SK-N-MC (cell line): Measurements from ENCODE around the gene ANK3.

Experiments
- EZH2 ChIP-seq: fragments of 200-600 bp; sonication (generic); IDR thresholded peaks from one replicate; pipeline ENCODE4 v1.6.1; 2017; ENCODE audit warnings: antibody characterized with exemption
- FOXP2 ChIP-seq: optimal IDR thresholded peaks from 2 replicates; pipeline ENCODE3; 2011; ENCODE audit warnings: mild to moderate bottlenecking, moderate library complexity; ENCODE audit not compliant: insufficient read depth; ENCODE audit errors: extremely low read length, control extremely low read depth
- POLR2AphosphoS5 ChIP-seq: IDR thresholded peaks from 2 replicates; pipeline ENCODE4 v1.6.1; 2012; ENCODE audit warnings: mild to moderate bottlenecking, low read depth, low read length, borderline replicate concordance

DNA sequence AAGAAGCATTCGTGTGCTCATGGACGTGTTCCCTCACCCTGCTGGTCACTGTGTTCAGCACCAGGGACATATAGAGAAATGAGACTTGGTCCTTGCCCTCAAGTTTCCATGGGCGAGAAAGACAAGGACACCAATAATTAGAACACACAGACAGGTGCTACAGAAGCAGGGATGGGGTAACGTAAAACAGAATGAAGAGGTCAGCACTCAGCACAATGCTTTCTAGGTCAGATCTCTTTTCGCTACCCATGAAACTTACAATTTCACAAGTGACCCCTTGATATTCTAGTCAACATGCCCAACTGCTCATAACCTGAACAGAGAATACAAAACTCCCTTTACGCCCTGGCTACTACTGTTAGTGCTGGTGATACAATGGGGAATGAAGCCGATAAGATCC is 6.0 kb upstream of the ANK3 start:
- no peak for TF ChIP-seq POLR2AphosphoS5
- no peak for TF ChIP-seq EZH2
- TF ChIP-seq FOXP2, result no peak
